WTC11 (cell line): Measurements from ENCODE around the gene SOX18. TPM values are rescaled to one million over a fixed set of nuclear protein-coding genes. Genes with fewer than 3 reads are reported as not detected.

Experiments used
- ATAC-seq: fragments of 200-7000 bp; cut with Tn5 transposase; 2 replicates; pipeline ENCODE4 v1.10.0; 2021; ENCODE audit warnings: mild to moderate bottlenecking, moderate library complexity
- CTCF ChIA-PET: fragments of 300-600 bp; sonication (Branson Sonifier 250); formaldehyde crosslinking; loops from one replicate; lab custom pipeline; 2021; ENCODE audit warnings: antibody characterized with exemption; lab: Charles Lee
- POLR2A ChIA-PET: fragments of 350-600 bp; sonication (Branson Sonifier 250); formaldehyde crosslinking; loops from one replicate; lab custom pipeline; 2021; ENCODE audit warnings: antibody characterized with exemption; lab: Charles Lee
- DNase-seq: peaks from one replicate; pipeline ENCODE4 v3.0.0; 2021; ENCODE audit warnings: low spot score
- H3K27ac Mint-ChIP-seq: 2 replicates; pipeline ENCODE4 v1.8.0; 2021; ENCODE audit warnings: mixed read lengths
- H3K27me3 Mint-ChIP-seq: 2 replicates; pipeline ENCODE4 v1.8.0; 2021; ENCODE audit warnings: low read depth, mild to moderate bottlenecking, moderate library complexity, mixed read lengths
- H3K36me3 Mint-ChIP-seq: 2 replicates; pipeline ENCODE4 v1.8.0; 2021; ENCODE audit warnings: mixed read lengths
- H3K4me1 Mint-ChIP-seq: 2 replicates; pipeline ENCODE4 v1.8.0; 2022; ENCODE audit warnings: mixed read lengths
- H3K4me3 Mint-ChIP-seq: 2 replicates; pipeline ENCODE4 v1.8.0; 2021; ENCODE audit warnings: mild to moderate bottlenecking, moderate library complexity, mixed read lengths
- H3K9me3 Mint-ChIP-seq: 2 replicates; pipeline ENCODE4 v1.8.0; 2021; ENCODE audit warnings: mixed read lengths
- ARID4B ChIP-seq: sonication (generic); formaldehyde crosslinking; IDR thresholded peaks from 2 replicates; pipeline ENCODE4 v1.8.0; 2023; ENCODE audit warnings: missing genetic modification reagents, mild to moderate bottlenecking, borderline replicate concordance
- E2F1 ChIP-seq: sonication (generic); formaldehyde crosslinking; IDR thresholded peaks from 2 replicates; pipeline ENCODE4 v1.8.0; 2022; ENCODE audit warnings: mild to moderate bottlenecking, missing genetic modification reagents
- ETV6 ChIP-seq: sonication (generic); formaldehyde crosslinking; IDR thresholded peaks from 2 replicates; pipeline ENCODE4 v1.8.1; 2022; ENCODE audit warnings: mild to moderate bottlenecking, missing genetic modification reagents
- FOXP1 ChIP-seq: sonication (generic); formaldehyde crosslinking; IDR thresholded peaks from 2 replicates; pipeline ENCODE4 v1.8.0; 2022; ENCODE audit warnings: missing genetic modification reagents, mild to moderate bottlenecking, moderate library complexity, borderline replicate concordance
- GABPB1 ChIP-seq: sonication (generic); formaldehyde crosslinking; IDR thresholded peaks from 2 replicates; pipeline ENCODE4 v1.8.1; 2023; ENCODE audit warnings: mild to moderate bottlenecking, missing genetic modification reagents
- GRHL2 ChIP-seq: fragments of 250-450 bp; sonication (Bioruptor Pico); IDR thresholded peaks from 2 replicates; pipeline ENCODE4 v1.8.0; 2022; ENCODE audit warnings: mild to moderate bottlenecking, moderate library complexity; ENCODE audit not compliant: insufficient replicate concordance, severe bottlenecking
- HMGXB4 ChIP-seq: sonication (generic); formaldehyde crosslinking; IDR thresholded peaks from 2 replicates; pipeline ENCODE4 v1.8.1; 2023; ENCODE audit warnings: mild to moderate bottlenecking, moderate library complexity, missing genetic modification reagents
- IRF1 ChIP-seq: sonication (generic); formaldehyde crosslinking; IDR thresholded peaks from 2 replicates; pipeline ENCODE4 v1.8.0; 2023; ENCODE audit warnings: missing genetic modification reagents
- JAZF1 ChIP-seq: fragments of 250-450 bp; sonication (Bioruptor Pico); IDR thresholded peaks from 2 replicates; pipeline ENCODE4 v1.9.0; 2021; ENCODE audit warnings: moderate library complexity, mild to moderate bottlenecking, inconsistent platforms
- KAT7 ChIP-seq: sonication (generic); formaldehyde crosslinking; IDR thresholded peaks from 2 replicates; pipeline ENCODE4 v1.8.1; 2023; ENCODE audit warnings: missing genetic modification reagents, mild to moderate bottlenecking, borderline replicate concordance
- NFATC4 ChIP-seq: fragments of 250-450 bp; sonication (Bioruptor Pico); IDR thresholded peaks from 2 replicates; pipeline ENCODE4 v1.9.0; 2021; ENCODE audit warnings: mild to moderate bottlenecking
- NFE2L1 ChIP-seq: sonication (generic); formaldehyde crosslinking; IDR thresholded peaks from 2 replicates; pipeline ENCODE4 v1.8.1; 2023; ENCODE audit warnings: missing genetic modification reagents
- NR3C1 ChIP-seq: sonication (generic); formaldehyde crosslinking; conservative IDR thresholded peaks from 2 replicates; pipeline ENCODE4 v1.8.1; 2023; ENCODE audit warnings: low read depth, mild to moderate bottlenecking, missing genetic modification reagents
- SOX15 ChIP-seq: fragments of 250-450 bp; sonication (Bioruptor Pico); IDR thresholded peaks from 2 replicates; pipeline ENCODE4 v1.9.0; 2021; ENCODE audit warnings: mild to moderate bottlenecking
- TP53 ChIP-seq: sonication (generic); formaldehyde crosslinking; IDR thresholded peaks from 2 replicates; pipeline ENCODE4 v1.8.1; 2023; ENCODE audit warnings: mild to moderate bottlenecking, missing genetic modification reagents
- USF2 ChIP-seq: sonication (generic); formaldehyde crosslinking; IDR thresholded peaks from 2 replicates; pipeline ENCODE4 v1.8.1; 2023; ENCODE audit warnings: mild to moderate bottlenecking, missing genetic modification reagents, moderate library complexity
- ZBTB21 ChIP-seq: sonication (generic); formaldehyde crosslinking; IDR thresholded peaks from 2 replicates; pipeline ENCODE4 v1.8.1; 2023; ENCODE audit warnings: mild to moderate bottlenecking, missing genetic modification reagents, borderline replicate concordance
- ZMAT4 ChIP-seq: fragments of 250-450 bp; sonication (Bioruptor Pico); IDR thresholded peaks from 2 replicates; pipeline ENCODE4 v1.9.0; 2021; ENCODE audit warnings: mild to moderate bottlenecking
- ZNF263 ChIP-seq: sonication (generic); formaldehyde crosslinking; IDR thresholded peaks from 2 replicates; pipeline ENCODE4 v1.8.1; 2022; ENCODE audit warnings: low read depth, mild to moderate bottlenecking, moderate library complexity, missing genetic modification reagents
- ZNF396 ChIP-seq: fragments of 250-450 bp; sonication (Bioruptor Pico); IDR thresholded peaks from 2 replicates; pipeline ENCODE4 v1.8.0; 2021; ENCODE audit warnings: mild to moderate bottlenecking, moderate library complexity, borderline replicate concordance
- total RNA-seq: library from RNA; stranded (reverse); gene quantifications from 3 replicates; pipeline ENCODE4 v1.2.3, GENCODE V29; 2021

Gene SOX18
- total RNA-seq, 1 experiment from 2014 or later: 0.81 TPM

- TF ChIP-seq ETV6 (CRISPR knock-in tag) (no peak), ARID4B (0 out of 2 replicates have a peak, but pooled peaks have one; percentile 37), TP53 (CRISPR knock-in tag) (no peak), ZNF396 (CRISPR knock-in tag) (no peak), HMGXB4 (CRISPR knock-in tag) (peak; percentile 44), KAT7 (CRISPR knock-in tag) (no peak), JAZF1 (CRISPR knock-in tag) (no peak), SOX15 (CRISPR knock-in tag) (no peak), NFATC4 (CRISPR knock-in tag) (no peak), USF2 (peak; percentile 37; the same call in 1 of the 2 replicates), E2F1 (CRISPR knock-in tag) (no peak), IRF1 (CRISPR knock-in tag) (no peak), ZNF263 (CRISPR knock-in tag) (no peak)
These were observed 8.4 kb upstream of the SOX18 start (continued) for GRCh38 chr20:64057628-64058498.

- POLR2A ChIA-PET: interaction anchor here (0.6 to 1.1 kb wide), 2 partner anchors 57 to 77 kb away, joined by 3 to 4 read pairs; no protein-coding TSS in a partner anchor
- no peak overlapping the region for H3K4me3 Mint-ChIP-seq
- H3K9me3 Mint-ChIP-seq: no peaks in the 10 kb centered on the region
- H3K36me3 Mint-ChIP-seq: no peaks in the 10 kb centered on the region
- peaks cover 5% of the 10 kb centered on the region for H3K27me3 Mint-ChIP-seq
- peaks cover 23% of the 10 kb centered on the region for H3K4me1 Mint-ChIP-seq
- ATAC-seq (no peak; the same call in 1 of the 2 replicates), DNase-seq (no peak)
- CTCF ChIA-PET: interaction anchor here (0.6 to 2.9 kb wide), 33 partner anchors 7 to 561 kb away, joined by 3 to 40 read pairs (median 3); partner anchors contain the start of genes NPBWR2, OPRL1, PRPF6 and RGS19
- no peak overlapping the region for H3K27ac Mint-ChIP-seq
- TF ChIP-seq NFE2L1 (CRISPR knock-in tag) (no peak), ZMAT4 (no peak), E2F1 (CRISPR knock-in tag) (no peak), GABPB1 (no peak; the same call in 1 of the 2 replicates), GRHL2 (CRISPR knock-in tag) (no peak), NR3C1 (0 out of 2 replicates have a peak, but pooled peaks have one; percentile 34), FOXP1 (CRISPR knock-in tag) (peak; percentile 14; the same call in 1 of the 2 replicates), ZBTB21 (CRISPR knock-in tag) (peak; percentile 46; the same call in 1 of the 2 replicates), HMGXB4 (CRISPR knock-in tag) (0 out of 2 replicates have a peak, but pooled peaks have one; percentile 1)
These were observed 7.6 kb upstream of the SOX18 start for GRCh38 chr20:64056889-64057627.
